WTC11 (cell line): Measurements from ENCODE around the gene LRRC34. TPM values are rescaled to one million over a fixed set of nuclear protein-coding genes. Genes with fewer than 3 reads are reported as not detected.

Experiments used
- ATAC-seq: fragments of 200-7000 bp; cut with Tn5 transposase; 2 replicates; pipeline ENCODE4 v1.10.0; 2021; ENCODE audit warnings: mild to moderate bottlenecking, moderate library complexity
- CTCF ChIA-PET: fragments of 300-600 bp; sonication (Branson Sonifier 250); formaldehyde crosslinking; loops from one replicate; lab custom pipeline; 2021; ENCODE audit warnings: antibody characterized with exemption; lab: Charles Lee
- POLR2A ChIA-PET: fragments of 350-600 bp; sonication (Branson Sonifier 250); formaldehyde crosslinking; loops from one replicate; lab custom pipeline; 2021; ENCODE audit warnings: antibody characterized with exemption; lab: Charles Lee
- DNase-seq: peaks from one replicate; pipeline ENCODE4 v3.0.0; 2021; ENCODE audit warnings: low spot score
- H3K27ac Mint-ChIP-seq: 2 replicates; pipeline ENCODE4 v1.8.0; 2021; ENCODE audit warnings: mixed read lengths
- H3K27me3 Mint-ChIP-seq: 2 replicates; pipeline ENCODE4 v1.8.0; 2021; ENCODE audit warnings: low read depth, mild to moderate bottlenecking, moderate library complexity, mixed read lengths
- H3K36me3 Mint-ChIP-seq: 2 replicates; pipeline ENCODE4 v1.8.0; 2021; ENCODE audit warnings: mixed read lengths
- H3K4me1 Mint-ChIP-seq: 2 replicates; pipeline ENCODE4 v1.8.0; 2022; ENCODE audit warnings: mixed read lengths
- H3K4me3 Mint-ChIP-seq: 2 replicates; pipeline ENCODE4 v1.8.0; 2021; ENCODE audit warnings: mild to moderate bottlenecking, moderate library complexity, mixed read lengths
- H3K9me3 Mint-ChIP-seq: 2 replicates; pipeline ENCODE4 v1.8.0; 2021; ENCODE audit warnings: mixed read lengths
- CREM ChIP-seq: sonication (generic); formaldehyde crosslinking; IDR thresholded peaks from 2 replicates; pipeline ENCODE4 v1.8.1; 2022; ENCODE audit warnings: mild to moderate bottlenecking, missing genetic modification reagents, moderate library complexity
- CTCF ChIP-seq: fragments of 200-600 bp; IDR thresholded peaks from 2 replicates; pipeline ENCODE4 v1.8.0; 2022; ENCODE audit warnings: antibody characterized with exemption
- ELF4 ChIP-seq: sonication (generic); formaldehyde crosslinking; IDR thresholded peaks from 2 replicates; pipeline ENCODE4 v1.8.1; 2022; ENCODE audit warnings: low read depth, mild to moderate bottlenecking, moderate library complexity, missing genetic modification reagents
- ESRRA ChIP-seq: sonication (generic); formaldehyde crosslinking; IDR thresholded peaks from 2 replicates; pipeline ENCODE4 v1.8.1; 2022; ENCODE audit warnings: mild to moderate bottlenecking, missing genetic modification reagents, borderline replicate concordance
- GRHL2 ChIP-seq: fragments of 250-450 bp; sonication (Bioruptor Pico); IDR thresholded peaks from 2 replicates; pipeline ENCODE4 v1.8.0; 2022; ENCODE audit warnings: mild to moderate bottlenecking, moderate library complexity; ENCODE audit not compliant: insufficient replicate concordance, severe bottlenecking
- JAZF1 ChIP-seq: fragments of 250-450 bp; sonication (Bioruptor Pico); IDR thresholded peaks from 2 replicates; pipeline ENCODE4 v1.9.0; 2021; ENCODE audit warnings: moderate library complexity, mild to moderate bottlenecking, inconsistent platforms
- OVOL2 ChIP-seq: fragments of 250-450 bp; sonication (Bioruptor Pico); IDR thresholded peaks from 2 replicates; pipeline ENCODE4 v1.9.0; 2021; ENCODE audit warnings: mild to moderate bottlenecking, borderline replicate concordance
- PRDM15 ChIP-seq: sonication (generic); formaldehyde crosslinking; IDR thresholded peaks from 2 replicates; pipeline ENCODE4 v1.8.0; 2022; ENCODE audit warnings: missing genetic modification reagents
- PREB ChIP-seq: sonication (generic); formaldehyde crosslinking; IDR thresholded peaks from 2 replicates; pipeline ENCODE4 v1.8.1; 2022; ENCODE audit warnings: mild to moderate bottlenecking, missing genetic modification reagents, moderate library complexity, borderline replicate concordance
- SMAD3 ChIP-seq: sonication (generic); formaldehyde crosslinking; IDR thresholded peaks from 2 replicates; pipeline ENCODE4 v1.8.0; 2022; ENCODE audit warnings: missing genetic modification reagents, mild to moderate bottlenecking, borderline replicate concordance
- TCF7 ChIP-seq: sonication (generic); formaldehyde crosslinking; IDR thresholded peaks from 2 replicates; pipeline ENCODE4 v1.8.0; 2022; ENCODE audit warnings: mild to moderate bottlenecking, low read depth, missing genetic modification reagents, moderate library complexity
- ZNF219 ChIP-seq: sonication (generic); formaldehyde crosslinking; IDR thresholded peaks from 2 replicates; pipeline ENCODE4 v1.8.0; 2023; ENCODE audit warnings: missing genetic modification reagents, mild to moderate bottlenecking, borderline replicate concordance
- ZNF263 ChIP-seq: sonication (generic); formaldehyde crosslinking; IDR thresholded peaks from 2 replicates; pipeline ENCODE4 v1.8.1; 2022; ENCODE audit warnings: low read depth, mild to moderate bottlenecking, moderate library complexity, missing genetic modification reagents
- ZNF317 ChIP-seq: sonication (generic); formaldehyde crosslinking; IDR thresholded peaks from 2 replicates; pipeline ENCODE4 v1.8.1; 2023; ENCODE audit warnings: low read depth, mild to moderate bottlenecking, moderate library complexity, missing genetic modification reagents, borderline replicate concordance
- ZNF396 ChIP-seq: fragments of 250-450 bp; sonication (Bioruptor Pico); IDR thresholded peaks from 2 replicates; pipeline ENCODE4 v1.8.0; 2021; ENCODE audit warnings: mild to moderate bottlenecking, moderate library complexity, borderline replicate concordance
- ZSCAN18 ChIP-seq: fragments of 250-450 bp; sonication (Bioruptor Pico); IDR thresholded peaks from 2 replicates; pipeline ENCODE4 v2.1.2; 2022; ENCODE audit warnings: mild to moderate bottlenecking, moderate library complexity
- total RNA-seq: library from RNA; stranded (reverse); gene quantifications from 3 replicates; pipeline ENCODE4 v1.2.3, GENCODE V29; 2021
- TF ChIP-seq, protein P1 (sequence below): sonication (generic); formaldehyde crosslinking; IDR thresholded peaks from 2 replicates; pipeline ENCODE4 v1.8.1; 2023; ENCODE audit warnings: mild to moderate bottlenecking, missing genetic modification reagents
- TF ChIP-seq, protein P2 (sequence below): sonication (generic); formaldehyde crosslinking; IDR thresholded peaks from 2 replicates; pipeline ENCODE4 v1.8.1; 2022; ENCODE audit warnings: mild to moderate bottlenecking, moderate library complexity, missing genetic modification reagents

Gene LRRC34
- total RNA-seq, 1 experiment from 2014 or later, result 8.3 TPM

- Mint-ChIP-seq H3K4me3 (peak overlapping the region; percentile 75), H3K9me3 (peaks cover 16% of the 10 kb centered on the region), H3K4me1 (peaks cover 34% of the 10 kb centered on the region), H3K27me3 (peaks cover 45% of the 10 kb centered on the region), H3K36me3 (peaks cover 11% of the 10 kb centered on the region), H3K27ac (no peak overlapping the region)
- ATAC-seq, result 0 out of 2 replicates have a peak, but pooled peaks have one; percentile 2
- no peak for DNase-seq
- CTCF ChIA-PET, result interaction anchor here (1.3 kb wide), 1 partner anchor 40 kb away, joined by 3 read pairs; no protein-coding TSS in a partner anchor
- POLR2A ChIA-PET, result interaction anchor here (0.6 to 1.3 kb wide), 2 partner anchors 40 to 211 kb away, joined by 3 read pairs; no protein-coding TSS in a partner anchor
- TF ChIP-seq ZSCAN18, result no peak
- TF ChIP-seq TCF7 (CRISPR knock-in tag), result no peak
- TF ChIP-seq SMAD3 (CRISPR knock-in tag), result no peak
- no peak for TF ChIP-seq ZNF396 (CRISPR knock-in tag)
- no peak for TF ChIP-seq OVOL2 (CRISPR knock-in tag)
- no peak for TF ChIP-seq ESRRA (CRISPR knock-in tag)
- TF ChIP-seq, protein P1, sequence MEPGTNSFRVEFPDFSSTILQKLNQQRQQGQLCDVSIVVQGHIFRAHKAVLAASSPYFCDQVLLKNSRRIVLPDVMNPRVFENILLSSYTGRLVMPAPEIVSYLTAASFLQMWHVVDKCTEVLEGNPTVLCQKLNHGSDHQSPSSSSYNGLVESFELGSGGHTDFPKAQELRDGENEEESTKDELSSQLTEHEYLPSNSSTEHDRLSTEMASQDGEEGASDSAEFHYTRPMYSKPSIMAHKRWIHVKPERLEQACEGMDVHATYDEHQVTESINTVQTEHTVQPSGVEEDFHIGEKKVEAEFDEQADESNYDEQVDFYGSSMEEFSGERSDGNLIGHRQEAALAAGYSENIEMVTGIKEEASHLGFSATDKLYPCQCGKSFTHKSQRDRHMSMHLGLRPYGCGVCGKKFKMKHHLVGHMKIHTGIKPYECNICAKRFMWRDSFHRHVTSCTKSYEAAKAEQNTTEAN (CRISPR knock-in tag), result no peak
- no peak for TF ChIP-seq ELF4 (CRISPR knock-in tag)
- TF ChIP-seq, protein P2, sequence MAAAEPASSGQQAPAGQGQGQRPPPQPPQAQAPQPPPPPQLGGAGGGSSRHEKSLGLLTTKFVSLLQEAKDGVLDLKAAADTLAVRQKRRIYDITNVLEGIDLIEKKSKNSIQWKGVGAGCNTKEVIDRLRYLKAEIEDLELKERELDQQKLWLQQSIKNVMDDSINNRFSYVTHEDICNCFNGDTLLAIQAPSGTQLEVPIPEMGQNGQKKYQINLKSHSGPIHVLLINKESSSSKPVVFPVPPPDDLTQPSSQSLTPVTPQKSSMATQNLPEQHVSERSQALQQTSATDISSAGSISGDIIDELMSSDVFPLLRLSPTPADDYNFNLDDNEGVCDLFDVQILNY, result no peak
- no peak for TF ChIP-seq PREB (CRISPR knock-in tag)
- TF ChIP-seq CREM (CRISPR knock-in tag), result no peak
- no peak for TF ChIP-seq ZNF317 (CRISPR knock-in tag)
- no peak for TF ChIP-seq GRHL2 (CRISPR knock-in tag)
- TF ChIP-seq PRDM15 (CRISPR knock-in tag), result no peak
- TF ChIP-seq ZNF219, result no peak
- no peak for TF ChIP-seq ZNF263 (CRISPR knock-in tag)
- no peak for TF ChIP-seq CTCF
- TF ChIP-seq JAZF1 (CRISPR knock-in tag), result no peak
Observed at GRCh38 chr3:169811631-169812331, 923 bp downstream of the LRRC34 start.
